SK-N-SH (cell line): ENCODE data around the gene DSP. TPM values are rescaled to one million over a fixed set of nuclear protein-coding genes. Genes with fewer than 3 reads are reported as not detected.

Source experiments
- polyA plus RNA-seq, 3 experiments: library from polyadenylated mRNA; depleted of rRNA; stranded (reverse); fragments of >200 nt; gene quantifications; 2 replicates each; pipeline ENCODE4 v1.2.3, GENCODE V29; 2012

Gene DSP
- polyA plus RNA-seq, 1 of the 3 experiments (the other 2 are of a cell fraction): 0.02 TPM

Other genes with a start within 250 kb of the DSP start
- 50.7 and 60.2 TPM in 2 replicates for gene SSR1, start 228.5 kb upstream of the DSP start, polyA plus RNA-seq (2012; rRNA removed)
- gene CAGE1, start 151.9 kb upstream of the DSP start, polyA plus RNA-seq (2012; rRNA removed): 0.05 TPM in 1 of 2 replicates, not detected in the other
- 16.3 and 18.7 TPM in 2 replicates for gene RIOK1, start 151.9 kb upstream of the DSP start, polyA plus RNA-seq (2012; rRNA removed)
- 4.3 and 5.7 TPM in 2 replicates for gene SNRNP48, start 48.5 kb downstream of the DSP start, polyA plus RNA-seq (2012; rRNA removed)
- 0.03 TPM in 1 of 2 replicates, not detected in the other for gene BMP6, start 184.4 kb downstream of the DSP start, polyA plus RNA-seq (2012; rRNA removed)